Thyroid gland (tissue), 4 donors: ENCODE data around the gene VCAN. TPM values are rescaled to one million over a fixed set of nuclear protein-coding genes. Genes with fewer than 3 reads are reported as not detected.

Experiments
- DNase-seq, 2 donors: peaks; one replicate each; pipeline ENCODE4 v3.0.0-alpha.2; 2019
- H3K27ac ChIP-seq, 3 donors: fragments of 200-600 bp; sonication (generic); 1 replicate in 2 of 3; 2 replicates in 1 of 3; pipeline ENCODE4 v1.5.1; 2016 to 2019; ENCODE audit warnings: mild to moderate bottlenecking in 1 of 3, moderate library complexity in 1 of 3
- H3K27me3 ChIP-seq: fragments of 200-600 bp; sonication (generic); one replicate; pipeline ENCODE4 v1.5.1; 2019
- H3K36me3 ChIP-seq, 2 donors: fragments of 200-600 bp; sonication (generic); one replicate each; pipeline ENCODE4 v1.5.1; 2016 to 2019
- H3K4me1 ChIP-seq, 2 donors: fragments of 200-600 bp; sonication (generic); one replicate each; pipeline ENCODE4 v1.5.1; 2017 to 2019
- H3K4me3 ChIP-seq, 3 donors: fragments of 200-600 bp; sonication (generic); replicated peaks in 1 of 3; 1 replicate in 2 of 3; 2 replicates in 1 of 3; pipeline ENCODE4 v1.5.1; 2016; ENCODE audit warnings: mild to moderate bottlenecking in 1 of 3
- H3K9me3 ChIP-seq: fragments of 200-600 bp; sonication (generic); one replicate; pipeline ENCODE4 v1.5.1; 2017
- CTCF ChIP-seq, 6 experiments: fragments of 200-600 bp in 3 of 6; fragments of 450-650 bp in 3 of 6; sonication (generic) in 3 of 6; IDR thresholded peaks; one replicate each; pipeline ENCODE4 v1.5.1; 2016 to 2019; ENCODE audit warnings: antibody characterized with exemption in 6 of 6, mild to moderate bottlenecking in 2 of 6, inconsistent platforms in 1 of 6, moderate library complexity in 1 of 6
- POLR2A ChIP-seq, 2 donors: fragments of 450-650 bp; IDR thresholded peaks; one replicate each; pipeline ENCODE4 v1.6.1; 2017; ENCODE audit warnings: antibody characterized with exemption in 2 of 2, mild to moderate bottlenecking in 2 of 2, moderate library complexity in 1 of 2
- WGBS, 2 donors: methylation state at CpG; one replicate each; pipeline ENCODE4 v1.1.5; 2017; 5-methylcytosine and 5-hydroxymethylcytosine counted together
- intact Hi-C: fragments of 100-400 bp; cut with DNase I; formaldehyde crosslinking; loops from one replicate; pipeline ENCODE4 v1.15.1; 2023
- total RNA-seq, 4 donors: library from RNA; depleted of rRNA; stranded (reverse); fragments of >200 nt; gene quantifications; one replicate each; pipeline ENCODE4 v1.2.3, GENCODE V29; 2016

The VCAN gene
- total RNA-seq, 4 donors from 2014 or later, result 9.7 to 50.1 (median 33.1) TPM

- DNase-seq, result peak; percentile 10 to 31
- Histone ChIP-seq H3K27me3 (no peaks in the 10 kb centered on the region), H3K4me3 (no peak overlapping the region), H3K9me3 (no peaks in the 10 kb centered on the region), H3K27ac (no peak overlapping the region), H3K4me1 (no peaks in the 10 kb centered on the region), H3K36me3 (no peaks in the 10 kb centered on the region)
- WGBS, 2 donors, result 2 to 11% methylated on average over 3 of the region's 3 CpGs
- intact Hi-C loops, result no loop called here
- peak in 3 of 6 experiments; percentile 18 to 48 (median 31) for TF ChIP-seq CTCF (IDR thresholded peaks at IDR 0.05)
- TF ChIP-seq POLR2A (IDR thresholded peaks at IDR 0.05), result no peak
These were observed 136.6 kb downstream of the VCAN start for GRCh38 chr5:83608122-83608521.

GRCh38 chr5:83614841-83615240 is 143.3 kb downstream of the VCAN start:
- DNase-seq, result no peak
- TF ChIP-seq CTCF (IDR thresholded peaks at IDR 0.05), result no peak
- no peak for TF ChIP-seq POLR2A (IDR thresholded peaks at IDR 0.05)
- Histone ChIP-seq H3K4me3 (no peak overlapping the region), H3K27ac (no peak overlapping the region), H3K36me3 (no peaks in the 10 kb centered on the region), H3K4me1 (no peaks in the 10 kb centered on the region), H3K9me3 (no peaks in the 10 kb centered on the region), H3K27me3 (no peaks in the 10 kb centered on the region)
- intact Hi-C loops, result no loop called here

DNA sequence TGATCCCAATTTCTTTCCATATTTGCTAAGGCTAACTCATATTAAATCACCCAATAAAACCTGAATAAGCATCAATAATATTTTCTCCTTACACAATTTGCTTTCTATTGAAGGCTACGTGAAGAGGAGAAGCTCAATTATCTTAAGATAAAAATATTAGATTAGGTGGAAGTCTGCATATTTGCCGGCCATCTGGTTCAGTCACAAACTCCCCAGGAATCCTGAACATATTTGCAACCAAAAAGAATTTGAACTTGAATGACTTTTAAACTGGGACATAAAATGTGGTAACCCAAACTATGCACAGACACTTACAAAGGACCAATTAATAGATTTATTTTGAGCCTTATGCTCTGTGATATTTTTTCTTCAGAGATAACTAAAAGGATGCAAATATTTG is 156.8 kb downstream of the VCAN start:
- no peak overlapping the region for H3K27ac ChIP-seq
- H3K9me3 ChIP-seq, result no peaks in the 10 kb centered on the region
- H3K27me3 ChIP-seq, result no peaks in the 10 kb centered on the region
- no peaks in the 10 kb centered on the region for H3K4me1 ChIP-seq
- no peak overlapping the region for H3K4me3 ChIP-seq
- WGBS, 2 donors, result 77 to 84% methylated on average over 2 of the region's 2 CpGs
- H3K36me3 ChIP-seq, result no peaks in the 10 kb centered on the region
- DNase-seq, result no peak
- intact Hi-C loops, result no loop called here
- TF ChIP-seq POLR2A (IDR thresholded peaks at IDR 0.05) (no peak), CTCF (IDR thresholded peaks at IDR 0.05) (no peak)

Other genes with a start within 250 kb of the VCAN start
- not detected for gene HAPLN1, start 249.1 kb downstream of the VCAN start, total RNA-seq